DOHH2 (cell line): ENCODE results near the gene PARP1.

Source experiments
- H3F3A ChIP-seq: fragments of 200-600 bp; sonication (generic), shearing (Covaris generic); 2 replicates; pipeline ENCODE4 v1.6.0; 2016; ENCODE audit warnings: antibody characterized with exemption, mild to moderate bottlenecking; ENCODE audit not compliant: control insufficient read depth, insufficient read depth
- H3K27ac ChIP-seq: fragments of 200-600 bp; sonication (generic); 2 replicates; pipeline ENCODE4 v1.5.1; 2014; ENCODE audit warnings: low read depth, mild to moderate bottlenecking, low read length, moderate library complexity
- H3K27me3 ChIP-seq: fragments of 200-600 bp; sonication (generic); 2 replicates; pipeline ENCODE4 v1.6.1; 2014; ENCODE audit warnings: mild to moderate bottlenecking, low read length, mixed read lengths; ENCODE audit not compliant: control insufficient read depth
- H3K36me3 ChIP-seq: fragments of 200-600 bp; sonication (generic); 2 replicates; pipeline ENCODE4 v1.6.1; 2014; ENCODE audit warnings: mild to moderate bottlenecking, low read length, moderate library complexity, mixed read lengths; ENCODE audit not compliant: control insufficient read depth
- H3K4me1 ChIP-seq: fragments of 200-600 bp; sonication (generic); 2 replicates; pipeline ENCODE4 v1.6.1; 2014; ENCODE audit warnings: mild to moderate bottlenecking, low read length, mixed read lengths; ENCODE audit not compliant: control insufficient read depth
- H3K4me2 ChIP-seq: fragments of 200-600 bp; sonication (generic); 2 replicates; pipeline ENCODE4 v1.6.0; 2014; ENCODE audit warnings: mild to moderate bottlenecking, low read length, moderate library complexity
- H3K4me3 ChIP-seq: fragments of 200-600 bp; sonication (generic); 2 replicates; pipeline ENCODE4 v1.5.1; 2014; ENCODE audit warnings: mild to moderate bottlenecking, low read length, mixed read lengths
- H3K79me2 ChIP-seq: fragments of 200-600 bp; sonication (generic); 2 replicates; pipeline ENCODE4 v1.6.1; 2014; ENCODE audit warnings: mild to moderate bottlenecking, low read length, mixed read lengths; ENCODE audit not compliant: control insufficient read depth
- H3K9me2 ChIP-seq: fragments of 200-600 bp; sonication (generic); replicated peaks from 2 replicates; pipeline ENCODE4 v1.6.1; 2014; ENCODE audit warnings: mild to moderate bottlenecking, low read length, mixed read lengths; ENCODE audit not compliant: control insufficient read depth
- H3K9me3 ChIP-seq: fragments of 200-600 bp; sonication (generic); 2 replicates; pipeline ENCODE4 v1.6.1; 2014; ENCODE audit warnings: antibody characterized with exemption, low read length, mixed read lengths; ENCODE audit not compliant: control insufficient read depth, insufficient read depth
- H4K20me1 ChIP-seq: fragments of 200-600 bp; sonication (generic); 2 replicates; pipeline ENCODE4 v1.6.0; 2014; ENCODE audit warnings: low read depth, mild to moderate bottlenecking, antibody characterized with exemption, low read length, moderate library complexity; ENCODE audit not compliant: control insufficient read depth, insufficient read depth
- EZH2phosphoT487 ChIP-seq: fragments of 200-600 bp; sonication (generic); IDR thresholded peaks from 2 replicates; pipeline ENCODE4 v1.6.1; 2017; ENCODE audit warnings: borderline replicate concordance, mild to moderate bottlenecking, antibody characterized with exemption, low read length, moderate library complexity, mixed read lengths
- TF ChIP-seq, protein P1 (sequence below): fragments of 200-600 bp; sonication (generic); IDR thresholded peaks from one replicate; pipeline ENCODE4 v1.5.1; 2014; ENCODE audit warnings: antibody characterized with exemption, mild to moderate bottlenecking, low read depth, low read length; ENCODE audit not compliant: poor library complexity, severe bottlenecking

The PARP1 gene

DNA sequence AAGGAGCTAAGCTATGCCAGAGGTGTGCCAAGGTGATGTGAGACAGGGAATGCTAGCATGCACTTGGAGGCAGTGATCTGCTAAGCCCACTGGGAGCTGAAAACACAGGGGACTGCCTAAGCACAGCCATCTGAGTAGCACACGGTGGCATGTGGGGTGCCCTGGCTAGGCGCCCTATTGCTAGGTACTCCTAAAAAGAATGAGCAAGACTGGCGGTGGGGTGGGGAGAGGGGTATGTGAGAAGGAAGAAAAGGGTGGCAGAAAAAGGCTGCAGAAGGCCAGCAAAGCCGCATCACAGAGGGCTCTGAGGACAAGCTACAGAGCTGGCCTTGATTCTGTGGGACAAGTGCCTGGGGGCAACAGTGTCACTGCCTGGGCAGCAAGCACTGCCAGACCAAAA is 23.9 kb downstream of the PARP1 start:
- Histone ChIP-seq H4K20me1 (no peaks in the 10 kb centered on the region), H3K79me2 (peaks cover 11% of the 10 kb centered on the region), H3K4me2 (no peak overlapping the region), H3K9me3 (no peaks in the 10 kb centered on the region), H3K9me2 (no peaks in the 10 kb centered on the region), H3F3A (no peaks in the 10 kb centered on the region), H3K27ac (no peak overlapping the region), H3K27me3 (no peaks in the 10 kb centered on the region), H3K4me3 (no peak overlapping the region), H3K4me1 (no peaks in the 10 kb centered on the region), H3K36me3 (peaks cover 100% of the 10 kb centered on the region)
- TF ChIP-seq EZH2phosphoT487: no peak
- TF ChIP-seq, protein P1, sequence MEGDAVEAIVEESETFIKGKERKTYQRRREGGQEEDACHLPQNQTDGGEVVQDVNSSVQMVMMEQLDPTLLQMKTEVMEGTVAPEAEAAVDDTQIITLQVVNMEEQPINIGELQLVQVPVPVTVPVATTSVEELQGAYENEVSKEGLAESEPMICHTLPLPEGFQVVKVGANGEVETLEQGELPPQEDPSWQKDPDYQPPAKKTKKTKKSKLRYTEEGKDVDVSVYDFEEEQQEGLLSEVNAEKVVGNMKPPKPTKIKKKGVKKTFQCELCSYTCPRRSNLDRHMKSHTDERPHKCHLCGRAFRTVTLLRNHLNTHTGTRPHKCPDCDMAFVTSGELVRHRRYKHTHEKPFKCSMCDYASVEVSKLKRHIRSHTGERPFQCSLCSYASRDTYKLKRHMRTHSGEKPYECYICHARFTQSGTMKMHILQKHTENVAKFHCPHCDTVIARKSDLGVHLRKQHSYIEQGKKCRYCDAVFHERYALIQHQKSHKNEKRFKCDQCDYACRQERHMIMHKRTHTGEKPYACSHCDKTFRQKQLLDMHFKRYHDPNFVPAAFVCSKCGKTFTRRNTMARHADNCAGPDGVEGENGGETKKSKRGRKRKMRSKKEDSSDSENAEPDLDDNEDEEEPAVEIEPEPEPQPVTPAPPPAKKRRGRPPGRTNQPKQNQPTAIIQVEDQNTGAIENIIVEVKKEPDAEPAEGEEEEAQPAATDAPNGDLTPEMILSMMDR: no peak

DNA sequence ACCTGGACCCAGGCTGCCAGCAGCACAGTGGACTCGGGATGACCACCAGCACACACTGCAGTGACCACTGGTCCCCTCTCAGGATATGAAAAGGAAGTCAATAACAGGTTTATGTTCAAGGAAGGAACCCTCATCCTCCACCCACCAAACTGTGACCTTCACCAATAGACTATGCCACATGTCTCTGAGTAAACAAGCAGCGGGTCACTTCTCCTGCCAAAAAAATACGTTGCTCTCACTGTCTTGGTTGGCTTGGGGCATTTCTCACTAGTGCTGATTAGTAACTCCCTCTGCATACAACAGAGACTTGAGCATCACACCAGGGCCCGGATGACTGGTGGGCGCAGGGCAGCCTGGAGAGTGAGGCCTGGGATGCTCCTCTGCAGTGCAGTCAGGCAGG is 25.9 kb downstream of the PARP1 start:
- Histone ChIP-seq H3K36me3 (peaks cover 100% of the 10 kb centered on the region), H3K9me2 (no peaks in the 10 kb centered on the region), H3K79me2 (peaks cover 10% of the 10 kb centered on the region), H3F3A (peaks cover 3% of the 10 kb centered on the region; the same call in 1 of the 2 replicates), H3K4me2 (no peak overlapping the region), H4K20me1 (no peaks in the 10 kb centered on the region), H3K4me1 (no peaks in the 10 kb centered on the region), H3K4me3 (no peak overlapping the region), H3K27me3 (no peaks in the 10 kb centered on the region), H3K9me3 (no peaks in the 10 kb centered on the region), H3K27ac (no peak overlapping the region)
- TF ChIP-seq, protein P1: no peak
- no peak for TF ChIP-seq EZH2phosphoT487

GRCh38 chr1:226381226-226381998 is 26.5 kb downstream of the PARP1 start:
- Histone ChIP-seq H3K4me1 (peaks cover 3% of the 10 kb centered on the region; the same call in 1 of the 2 replicates), H3K27ac (no peak overlapping the region), H3K4me3 (no peak overlapping the region), H3K36me3 (peaks cover 100% of the 10 kb centered on the region), H4K20me1 (no peaks in the 10 kb centered on the region), H3K9me2 (no peaks in the 10 kb centered on the region), H3K27me3 (no peaks in the 10 kb centered on the region), H3K4me2 (no peak overlapping the region), H3F3A (peaks cover 7% of the 10 kb centered on the region; the same call in 1 of the 2 replicates), H3K79me2 (peaks cover 14% of the 10 kb centered on the region), H3K9me3 (no peaks in the 10 kb centered on the region)
- TF ChIP-seq, protein P1: no peak
- TF ChIP-seq EZH2phosphoT487: no peak
